ENCODE data around the gene RGL2. TPM values are rescaled to one million over a fixed set of nuclear protein-coding genes. Genes with fewer than 3 reads are reported as not detected.

Gene RGL2
- polyA plus RNA-seq, 1 donor (not counting 4 experiments of a cell fraction or from before 2014, with no cell fraction given), result 33.6 TPM

- TF ChIP-seq EZH2 (IDR thresholded peaks at IDR 0.05; ENCODE audit: low read length) (no peak), CTCF (optimal IDR thresholded peaks at IDR 0.05 in 1 of 3, IDR thresholded peaks at IDR 0.05 in 1 of 3, conservative IDR thresholded peaks at IDR 0.05 in 1 of 3; ENCODE audit: extremely low read depth in 1 of 3, insufficient read depth in 2 of 3, low read length in 3 of 3) (peak; percentile 87 to 100 (median 97))
- H3K36me3 ChIP-seq (ENCODE audit: control insufficient read depth in 2 of 2, extremely low read depth in 1 of 2, insufficient read depth in 2 of 2, low read length in 2 of 2), result peaks cover 0 to 10% of the 10 kb centered on the region in 2 experiments
- no peaks in the 10 kb centered on the region for H3K79me2 ChIP-seq (ENCODE audit: control insufficient read depth, insufficient read depth, low read length)
- peaks cover 26% of the 10 kb centered on the region for H3K4me1 ChIP-seq (ENCODE audit: control insufficient read depth, extremely low read depth, insufficient read depth, low read length)
- dilution Hi-C loops (cut with MboI; ENCODE audit: extremely low pct_ligation_motif_present, low sequenced_read_pairs), result no loop called here
- peak overlapping the region; percentile 27 to 84 (median 75) for H3K4me3 ChIP-seq (ENCODE audit: control insufficient read depth in 2 of 3, extremely low read depth in 1 of 3, insufficient read depth in 2 of 3, low read depth in 1 of 3, low read length in 3 of 3)
- peak overlapping the region; percentile 93 for H3K27ac ChIP-seq (ENCODE audit: control insufficient read depth, insufficient read depth, low read length)
- H3K4me2 ChIP-seq (ENCODE audit: control insufficient read depth, extremely low read depth, insufficient read depth, low read depth, low read length), result peak overlapping the region; percentile 100
- H3K9me3 ChIP-seq (ENCODE audit: control insufficient read depth, low read depth, low read length), result no peaks in the 10 kb centered on the region
- peak; percentile 69 for FAIRE-seq
- peak overlapping the region; percentile 90 for H2AFZ ChIP-seq (ENCODE audit: control insufficient read depth, low read length)
- no peak for DNase-seq (ENCODE audit: low read depth, low spot score)
- H3K9ac ChIP-seq (ENCODE audit: control insufficient read depth, extremely low read depth, insufficient read depth, low read length), result peak overlapping the region; percentile 83
- H4K20me1 ChIP-seq (ENCODE audit: control insufficient read depth, extremely low read depth, insufficient read depth, low read length), result no peaks in the 10 kb centered on the region
- H3K27me3 ChIP-seq (ENCODE audit: control insufficient read depth, extremely low read depth, insufficient read depth, low read length), result no peaks in the 10 kb centered on the region
- no peaks in the 10 kb centered on the region for H3K9me1 ChIP-seq (ENCODE audit: control insufficient read depth, extremely low read depth, insufficient read depth, low read length)
Observed at GRCh38 chr6:33247977-33248642, 50.6 kb downstream of the RGL2 start.

- Histone ChIP-seq H3K4me2 (ENCODE audit: control insufficient read depth, extremely low read depth, insufficient read depth, low read depth, low read length) (no peak overlapping the region), H3K4me1 (ENCODE audit: control insufficient read depth, extremely low read depth, insufficient read depth, low read length) (peaks cover 5% of the 10 kb centered on the region), H3K27me3 (ENCODE audit: control insufficient read depth, extremely low read depth, insufficient read depth, low read length) (no peaks in the 10 kb centered on the region), H3K9me3 (ENCODE audit: control insufficient read depth, low read depth, low read length) (no peaks in the 10 kb centered on the region), H3K4me3 (ENCODE audit: control insufficient read depth in 2 of 3, extremely low read depth in 1 of 3, insufficient read depth in 2 of 3, low read depth in 1 of 3, low read length in 3 of 3) (no peak overlapping the region), H2AFZ (ENCODE audit: control insufficient read depth, low read length) (no peak overlapping the region), H4K20me1 (ENCODE audit: control insufficient read depth, extremely low read depth, insufficient read depth, low read length) (no peaks in the 10 kb centered on the region), H3K9me1 (ENCODE audit: control insufficient read depth, extremely low read depth, insufficient read depth, low read length) (no peaks in the 10 kb centered on the region), H3K27ac (ENCODE audit: control insufficient read depth, insufficient read depth, low read length) (no peak overlapping the region), H3K9ac (ENCODE audit: control insufficient read depth, extremely low read depth, insufficient read depth, low read length) (no peak overlapping the region), H3K79me2 (ENCODE audit: control insufficient read depth, insufficient read depth, low read length) (no peaks in the 10 kb centered on the region), H3K36me3 (ENCODE audit: control insufficient read depth in 2 of 2, extremely low read depth in 1 of 2, insufficient read depth in 2 of 2, low read length in 2 of 2) (no peaks in the 10 kb centered on the region)
- no peak for DNase-seq (ENCODE audit: low read depth, low spot score)
- no peak for FAIRE-seq
- dilution Hi-C loops (cut with MboI; ENCODE audit: extremely low pct_ligation_motif_present, low sequenced_read_pairs), result no loop called here
- TF ChIP-seq CTCF (optimal IDR thresholded peaks at IDR 0.05 in 1 of 3, IDR thresholded peaks at IDR 0.05 in 1 of 3, conservative IDR thresholded peaks at IDR 0.05 in 1 of 3; ENCODE audit: extremely low read depth in 1 of 3, insufficient read depth in 2 of 3, low read length in 3 of 3) (no peak), EZH2 (IDR thresholded peaks at IDR 0.05; ENCODE audit: low read length) (no peak)
Observed at GRCh38 chr6:33243476-33243875, 55.3 kb downstream of the RGL2 start.
